IMR-90 (cell line): ENCODE measurements around the gene SELENOM.
"Not testable (repeated sequence)": the region's sequence is repeated elsewhere in the genome, so short reads cannot be mapped to it uniquely, and the experiment has no call there.

Experiments used
- BHLHE40 ChIP-seq: fragments of 150-350 bp; IDR thresholded peaks from 2 replicates; pipeline ENCODE4 v1.6.1; 2016; ENCODE audit warnings: mild to moderate bottlenecking, low read depth, low read length
- CEBPB ChIP-seq: IDR thresholded peaks from 2 replicates; pipeline ENCODE4 v1.6.1; 2012; ENCODE audit warnings: low read depth, low read length, improper control_type of control experiment
- CTCF ChIP-seq: conservative IDR thresholded peaks from 2 replicates; pipeline ENCODE4 v1.5.1; 2012; ENCODE audit warnings: mild to moderate bottlenecking, low read depth, low read length, improper control_type of control experiment
- ELK1 ChIP-seq: fragments of 150-350 bp; IDR thresholded peaks from 2 replicates; pipeline ENCODE4 v1.6.1; 2016; ENCODE audit warnings: low read depth, mild to moderate bottlenecking, low read length, moderate library complexity, borderline replicate concordance
- FOS ChIP-seq: fragments of 150-350 bp; IDR thresholded peaks from 2 replicates; pipeline ENCODE4 v1.6.1; 2016; ENCODE audit warnings: low read depth, low read length
- MAZ ChIP-seq: IDR thresholded peaks from 2 replicates; pipeline ENCODE4 v1.6.1; 2012; ENCODE audit warnings: low read depth, mild to moderate bottlenecking, low read length, improper control_type of control experiment, moderate library complexity, borderline replicate concordance
- MXI1 ChIP-seq: IDR thresholded peaks from 2 replicates; pipeline ENCODE4 v1.6.1; 2012; ENCODE audit warnings: low read depth, mild to moderate bottlenecking, low read length, moderate library complexity, borderline replicate concordance
- NFE2L2 ChIP-seq: fragments of 150-350 bp; IDR thresholded peaks from 2 replicates; pipeline ENCODE4 v1.6.1; 2016; ENCODE audit warnings: low read depth, mild to moderate bottlenecking, low read length
- POLR2A ChIP-seq: IDR thresholded peaks from 2 replicates; pipeline ENCODE4 v1.6.1; 2012; ENCODE audit warnings: mild to moderate bottlenecking, low read depth, low read length
- RAD21 ChIP-seq: IDR thresholded peaks from 2 replicates; pipeline ENCODE4 v1.6.1; 2012; ENCODE audit warnings: low read length, improper control_type of control experiment
- RCOR1 ChIP-seq: IDR thresholded peaks from 2 replicates; pipeline ENCODE4 v1.6.1; 2012; ENCODE audit warnings: mild to moderate bottlenecking, low read length, improper control_type of control experiment; ENCODE audit not compliant: insufficient replicate concordance
- RFX5 ChIP-seq: IDR thresholded peaks from 2 replicates; pipeline ENCODE4 v1.8.0; 2012; ENCODE audit warnings: low read depth, mild to moderate bottlenecking, low read length, moderate library complexity
- SMC3 ChIP-seq: fragments of 150-350 bp; IDR thresholded peaks from 2 replicates; pipeline ENCODE4 v1.6.1; 2016; ENCODE audit warnings: low read depth, mild to moderate bottlenecking, antibody characterized with exemption, low read length, moderate library complexity
- USF2 ChIP-seq: fragments of 150-350 bp; IDR thresholded peaks from 2 replicates; pipeline ENCODE4 v1.6.1; 2017; ENCODE audit warnings: mild to moderate bottlenecking, antibody characterized with exemption, low read length, low read depth

- TF ChIP-seq CTCF, MXI1, CEBPB, POLR2A, RAD21, BHLHE40, MAZ, USF2, ELK1, FOS, SMC3, RCOR1, RFX5, NFE2L2: not testable (repeated sequence)
Measured at GRCh38 chr22:31112547-31113091, 5.3 kb upstream of the SELENOM start.
